Skeletal muscle satellite cell (primary cell): ENCODE measurements around the gene ASTN2.

ENCODE experiments used
- H3K27me3 ChIP-seq: 2 replicates; pipeline ENCODE4 v1.7.0; 2013; ENCODE audit warnings: low read length; ENCODE audit not compliant: control insufficient read depth, insufficient read depth
- H3K36me3 ChIP-seq: 2 replicates; pipeline ENCODE4 v1.7.0; 2013; ENCODE audit warnings: mild to moderate bottlenecking, control low read depth, low read length; ENCODE audit not compliant: insufficient read depth
- H3K4me1 ChIP-seq: 2 replicates; pipeline ENCODE4 v1.7.0; 2013; ENCODE audit warnings: low read length; ENCODE audit not compliant: control insufficient read depth, insufficient read depth
- H3K4me2 ChIP-seq: 2 replicates; pipeline ENCODE4 v1.7.0; 2013; ENCODE audit warnings: mild to moderate bottlenecking, low read length
- H3K4me3 ChIP-seq: 2 replicates; pipeline ENCODE4 v1.7.0; 2013; ENCODE audit warnings: low read length
- H3K9ac ChIP-seq: 2 replicates; pipeline ENCODE4 v1.7.0; 2013; ENCODE audit warnings: mild to moderate bottlenecking, low read depth, low read length, moderate library complexity
- H3K9me3 ChIP-seq: replicated peaks from 2 replicates; pipeline ENCODE4 v1.7.0; 2013; ENCODE audit warnings: mild to moderate bottlenecking, control low read depth, low read length

Gene ASTN2

GRCh38 chr9:116767219-116767618 lies 647.6 kb downstream of the ASTN2 start:
- Histone ChIP-seq H3K9ac (no peak overlapping the region), H3K27me3 (peaks cover 3% of the 10 kb centered on the region), H3K36me3 (no peaks in the 10 kb centered on the region), H3K9me3 (no peaks in the 10 kb centered on the region), H3K4me3 (no peak overlapping the region), H3K4me1 (no peaks in the 10 kb centered on the region), H3K4me2 (no peak overlapping the region)

DNA sequence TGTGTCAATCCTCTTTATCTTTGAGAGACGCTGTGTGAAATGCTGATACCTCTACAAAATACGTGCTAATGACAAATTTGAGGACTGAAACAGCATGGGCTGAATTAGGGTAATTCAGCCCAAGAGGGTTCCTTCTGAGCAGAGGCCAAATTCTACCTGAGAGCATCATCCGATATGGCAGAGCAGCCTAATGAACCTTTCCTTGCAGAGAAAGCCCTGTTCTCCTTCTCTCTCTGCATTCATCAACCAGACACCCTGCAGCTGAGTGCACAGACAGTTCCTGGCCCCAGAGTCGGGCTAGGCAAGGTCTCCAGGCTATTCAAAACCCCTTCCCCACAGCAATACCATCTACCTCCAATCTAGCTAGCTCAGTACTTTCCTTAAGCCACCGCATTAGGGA lies 649.8 kb downstream of the ASTN2 start:
- Histone ChIP-seq H3K9ac (no peak overlapping the region), H3K4me3 (no peak overlapping the region), H3K36me3 (no peaks in the 10 kb centered on the region), H3K9me3 (no peaks in the 10 kb centered on the region), H3K4me2 (no peak overlapping the region), H3K27me3 (peaks cover 3% of the 10 kb centered on the region), H3K4me1 (no peaks in the 10 kb centered on the region)

DNA sequence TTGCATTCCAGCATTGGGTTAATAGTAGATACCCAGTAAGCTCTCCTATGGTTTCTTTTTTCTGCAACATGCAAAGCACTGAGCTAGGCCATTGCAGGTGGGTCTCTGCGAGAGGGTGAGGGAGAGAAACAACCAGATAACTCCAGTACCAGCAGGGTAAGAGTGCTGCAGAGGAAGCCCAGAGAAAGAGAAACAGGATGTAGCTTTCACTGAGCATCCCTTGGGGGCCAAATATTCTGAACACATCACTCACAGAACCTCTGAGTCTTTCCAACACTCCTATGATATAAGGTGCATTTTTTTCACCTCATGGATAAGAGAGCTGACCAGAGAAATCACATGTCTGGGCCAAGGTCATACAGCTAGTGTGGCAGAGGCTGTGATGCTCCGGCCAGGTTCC lies 651.1 kb downstream of the ASTN2 start:
- Histone ChIP-seq H3K4me2 (no peak overlapping the region), H3K4me1 (no peaks in the 10 kb centered on the region), H3K36me3 (no peaks in the 10 kb centered on the region), H3K27me3 (peaks cover 3% of the 10 kb centered on the region), H3K9ac (no peak overlapping the region), H3K9me3 (no peaks in the 10 kb centered on the region), H3K4me3 (no peak overlapping the region)

- Histone ChIP-seq H3K9ac (no peak overlapping the region), H3K4me2 (no peak overlapping the region), H3K4me1 (no peaks in the 10 kb centered on the region), H3K36me3 (no peaks in the 10 kb centered on the region), H3K27me3 (no peaks in the 10 kb centered on the region), H3K9me3 (no peaks in the 10 kb centered on the region), H3K4me3 (no peak overlapping the region)
These were observed 654.2 kb downstream of the ASTN2 start for GRCh38 chr9:116760636-116761035.

GRCh38 chr9:116757030-116757429 lies 657.8 kb downstream of the ASTN2 start:
- no peak overlapping the region for H3K4me3 ChIP-seq
- no peaks in the 10 kb centered on the region for H3K4me1 ChIP-seq
- H3K27me3 ChIP-seq: no peaks in the 10 kb centered on the region
- no peaks in the 10 kb centered on the region for H3K36me3 ChIP-seq
- H3K4me2 ChIP-seq: no peak overlapping the region
- H3K9ac ChIP-seq: no peak overlapping the region
- H3K9me3 ChIP-seq: no peaks in the 10 kb centered on the region

- Histone ChIP-seq H3K27me3 (no peaks in the 10 kb centered on the region), H3K36me3 (no peaks in the 10 kb centered on the region), H3K4me1 (no peaks in the 10 kb centered on the region), H3K9me3 (no peaks in the 10 kb centered on the region), H3K9ac (no peak overlapping the region), H3K4me2 (no peak overlapping the region), H3K4me3 (no peak overlapping the region)
These were observed 661.5 kb downstream of the ASTN2 start for GRCh38 chr9:116753389-116753788.

- no peak overlapping the region for H3K4me3 ChIP-seq
- H3K27me3 ChIP-seq: no peaks in the 10 kb centered on the region
- no peaks in the 10 kb centered on the region for H3K36me3 ChIP-seq
- H3K9ac ChIP-seq: no peak overlapping the region
- H3K4me1 ChIP-seq: no peaks in the 10 kb centered on the region
- H3K4me2 ChIP-seq: no peak overlapping the region
- no peaks in the 10 kb centered on the region for H3K9me3 ChIP-seq
These were observed 664.3 kb downstream of the ASTN2 start for GRCh38 chr9:116750510-116750909.

DNA sequence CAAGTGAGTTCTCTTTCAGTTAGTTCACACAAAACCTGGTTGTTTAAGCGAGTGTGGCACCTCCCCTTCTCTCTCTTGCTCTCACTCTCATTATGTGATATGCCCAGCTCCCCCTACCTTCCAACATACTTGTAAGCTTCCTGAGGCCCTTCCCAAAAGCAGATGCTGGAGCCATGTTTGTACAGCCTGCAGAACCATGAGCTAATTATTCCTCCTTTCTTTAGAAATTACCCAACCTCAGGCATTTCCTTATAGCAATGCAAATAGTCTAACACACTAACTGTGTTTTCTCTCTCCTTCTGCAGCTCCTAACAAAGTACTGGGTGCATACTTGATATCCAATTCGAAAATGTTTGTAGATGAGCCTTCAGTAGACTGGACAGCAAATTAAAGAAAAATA lies 665.1 kb downstream of the ASTN2 start:
- Histone ChIP-seq H3K27me3 (no peaks in the 10 kb centered on the region), H3K4me3 (no peak overlapping the region), H3K9ac (no peak overlapping the region), H3K36me3 (no peaks in the 10 kb centered on the region), H3K4me2 (no peak overlapping the region), H3K9me3 (no peaks in the 10 kb centered on the region), H3K4me1 (no peaks in the 10 kb centered on the region)

DNA sequence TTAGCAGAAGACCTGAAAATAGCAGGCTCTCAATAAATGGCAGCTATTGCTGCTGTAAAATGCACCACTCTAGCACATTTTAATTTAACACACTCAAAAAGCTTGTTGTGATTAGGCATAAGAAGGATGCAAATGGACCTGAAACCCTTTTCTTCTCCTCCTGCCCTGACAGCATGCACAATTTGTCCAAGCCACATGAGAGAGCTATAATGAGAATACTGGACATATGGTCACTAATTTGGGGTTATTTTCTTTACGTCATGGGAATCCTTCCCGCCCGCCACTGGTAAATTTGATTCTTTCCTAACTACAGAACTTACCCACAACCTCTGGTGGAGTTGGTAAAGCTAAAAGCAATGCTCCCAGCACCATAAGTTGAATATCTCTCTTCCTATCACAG lies 665.7 kb downstream of the ASTN2 start:
- no peak overlapping the region for H3K4me3 ChIP-seq
- no peaks in the 10 kb centered on the region for H3K9me3 ChIP-seq
- no peak overlapping the region for H3K4me2 ChIP-seq
- no peaks in the 10 kb centered on the region for H3K36me3 ChIP-seq
- H3K27me3 ChIP-seq: no peaks in the 10 kb centered on the region
- H3K9ac ChIP-seq: no peak overlapping the region
- H3K4me1 ChIP-seq: no peaks in the 10 kb centered on the region

DNA sequence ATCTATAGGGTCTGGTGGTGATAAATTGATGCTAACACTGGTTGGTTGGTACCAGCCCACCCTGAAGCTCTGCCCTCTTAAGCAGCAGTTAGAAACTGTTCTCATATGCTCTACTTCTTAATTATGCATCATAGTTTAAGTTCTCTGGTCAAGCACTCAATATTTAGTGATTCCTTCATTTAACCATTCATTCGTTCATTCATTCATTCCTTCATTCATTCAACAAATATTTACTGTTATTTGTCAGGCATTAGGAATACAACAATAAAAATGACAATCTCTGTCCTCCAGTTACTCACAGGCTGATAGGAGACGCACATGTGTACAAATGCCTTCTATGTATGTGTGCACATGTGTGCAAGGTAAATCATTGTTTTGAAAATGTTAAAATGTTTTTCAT lies 673.1 kb downstream of the ASTN2 start:
- Histone ChIP-seq H3K4me1 (peaks cover 2% of the 10 kb centered on the region), H3K4me3 (no peak overlapping the region), H3K9me3 (no peaks in the 10 kb centered on the region), H3K27me3 (peaks cover 2% of the 10 kb centered on the region), H3K9ac (no peak overlapping the region), H3K36me3 (no peaks in the 10 kb centered on the region), H3K4me2 (no peak overlapping the region)

DNA sequence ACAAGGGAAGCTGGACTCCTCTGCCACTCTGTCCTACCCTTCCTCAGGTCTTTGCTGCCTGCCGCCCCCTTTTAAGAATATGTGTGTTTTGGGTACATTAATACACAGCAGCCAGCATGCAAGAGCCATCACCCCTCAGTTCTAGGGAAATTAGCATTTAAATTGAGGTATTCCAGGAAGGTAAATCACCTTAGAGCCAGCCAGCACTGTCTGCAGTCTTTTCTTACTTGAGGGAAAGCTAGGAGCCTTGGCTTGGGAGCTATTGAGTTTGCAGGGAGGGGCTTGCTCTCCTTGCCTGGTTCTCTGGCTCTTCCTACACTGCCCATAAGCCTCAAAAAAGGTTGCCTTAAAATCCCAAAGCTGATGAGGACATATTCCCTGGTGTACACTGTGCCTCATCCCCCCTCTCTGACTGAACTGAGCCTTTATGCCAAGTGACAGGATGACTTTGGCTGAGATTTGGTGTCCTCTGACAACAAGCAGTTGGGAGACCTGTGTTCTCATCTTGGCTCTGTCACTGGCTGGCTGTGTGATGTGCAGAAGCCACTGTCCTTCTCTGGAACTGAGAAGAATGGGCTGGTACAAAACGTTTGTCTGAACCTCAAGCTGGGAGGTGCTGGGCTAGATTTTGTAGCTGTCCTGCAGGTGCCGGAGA lies 673.6 kb downstream of the ASTN2 start:
- Histone ChIP-seq H3K4me2 (no peak overlapping the region), H3K4me3 (no peak overlapping the region)

DNA sequence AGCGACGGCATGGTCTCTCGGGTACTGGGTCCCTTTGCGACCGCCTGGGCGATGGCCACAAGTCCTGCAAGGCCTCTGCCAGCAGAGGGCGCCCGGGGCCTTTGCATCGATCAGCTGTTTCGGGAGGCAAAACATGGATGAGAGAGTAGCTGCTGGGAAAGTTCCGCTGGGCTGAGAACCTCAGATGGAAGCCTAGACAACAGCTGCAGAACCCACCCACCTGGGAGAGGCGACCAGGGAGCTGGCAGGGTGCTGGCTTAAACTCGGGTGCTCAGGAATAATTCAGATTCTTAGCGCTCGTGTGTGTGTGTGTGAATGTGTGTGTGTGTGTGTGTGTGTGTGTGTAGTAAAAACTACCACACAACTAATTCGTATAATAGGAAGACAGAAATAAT lies 677.7 kb downstream of the ASTN2 start:
- H3K9me3 ChIP-seq: no peaks in the 10 kb centered on the region
- H3K9ac ChIP-seq: no peak overlapping the region
- peaks cover 2% of the 10 kb centered on the region for H3K4me1 ChIP-seq
- no peaks in the 10 kb centered on the region for H3K36me3 ChIP-seq
- H3K4me2 ChIP-seq: peak overlapping the region; percentile 76
- H3K4me3 ChIP-seq: no peak overlapping the region
- H3K27me3 ChIP-seq: peaks cover 13% of the 10 kb centered on the region

More for the DNA sequence above, 673.6 kb downstream of the ASTN2 start:
- Histone ChIP-seq H3K9me3 (no peaks in the 10 kb centered on the region), H3K36me3 (no peaks in the 10 kb centered on the region), H3K27me3 (peaks cover 7% of the 10 kb centered on the region), H3K9ac (no peak overlapping the region), H3K4me1 (peaks cover 2% of the 10 kb centered on the region)
